HG03378 (cell line): ENCODE results near the gene TNFRSF6B.

ENCODE experiments used
- ATAC-seq: cut with Tn5 transposase; IDR thresholded peaks from one replicate; pipeline ENCODE4 v1.9.1; 2021; ENCODE audit warnings: mild to moderate bottlenecking, moderate library complexity; ENCODE audit not compliant: unreplicated experiment

Gene TNFRSF6B

DNA sequence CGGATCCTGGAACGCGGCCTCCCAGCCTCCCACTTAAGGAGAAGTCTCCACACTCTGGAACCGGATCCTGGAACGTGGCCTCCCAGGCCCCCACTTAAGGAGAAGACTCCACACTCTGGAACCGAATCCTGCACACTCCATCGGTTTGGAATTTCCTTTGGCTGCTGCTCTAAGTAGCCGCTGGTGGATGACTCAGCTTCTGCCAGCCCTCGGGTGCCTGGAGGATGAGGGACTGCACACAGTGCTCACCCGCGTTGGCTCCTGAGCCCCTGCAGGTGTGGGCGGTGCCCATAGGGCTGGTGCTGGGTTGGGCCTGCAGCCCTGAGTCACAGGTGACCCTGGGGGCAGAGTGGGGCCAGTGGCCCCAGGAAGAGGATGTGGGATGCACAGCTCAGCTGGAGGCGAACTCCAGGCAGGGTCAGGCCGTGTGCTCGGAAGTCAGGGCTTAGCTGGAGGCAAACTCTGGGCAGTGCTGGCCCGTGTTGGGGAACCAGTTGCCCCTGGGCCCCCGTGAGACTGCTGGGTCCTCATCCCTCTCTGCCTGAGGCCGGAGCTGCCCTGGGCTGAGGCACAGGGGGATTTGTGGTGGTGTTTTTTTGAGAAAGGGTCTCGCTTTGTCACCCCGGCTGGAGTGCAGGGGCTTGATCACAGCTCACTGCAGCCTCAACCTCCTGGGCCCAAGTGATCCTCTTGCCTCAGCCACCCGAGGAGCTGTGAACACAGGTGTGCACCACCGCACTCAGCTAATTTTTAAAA, 13.9 kb upstream of the TNFRSF6B start:
- ATAC-seq = no peak

GRCh38 chr20:63685269-63686026, 11.0 kb upstream of the TNFRSF6B start:
- ATAC-seq = no peak

- ATAC-seq = no peak
These were observed 10.4 kb upstream of the TNFRSF6B start for GRCh38 chr20:63686094-63686491.

DNA sequence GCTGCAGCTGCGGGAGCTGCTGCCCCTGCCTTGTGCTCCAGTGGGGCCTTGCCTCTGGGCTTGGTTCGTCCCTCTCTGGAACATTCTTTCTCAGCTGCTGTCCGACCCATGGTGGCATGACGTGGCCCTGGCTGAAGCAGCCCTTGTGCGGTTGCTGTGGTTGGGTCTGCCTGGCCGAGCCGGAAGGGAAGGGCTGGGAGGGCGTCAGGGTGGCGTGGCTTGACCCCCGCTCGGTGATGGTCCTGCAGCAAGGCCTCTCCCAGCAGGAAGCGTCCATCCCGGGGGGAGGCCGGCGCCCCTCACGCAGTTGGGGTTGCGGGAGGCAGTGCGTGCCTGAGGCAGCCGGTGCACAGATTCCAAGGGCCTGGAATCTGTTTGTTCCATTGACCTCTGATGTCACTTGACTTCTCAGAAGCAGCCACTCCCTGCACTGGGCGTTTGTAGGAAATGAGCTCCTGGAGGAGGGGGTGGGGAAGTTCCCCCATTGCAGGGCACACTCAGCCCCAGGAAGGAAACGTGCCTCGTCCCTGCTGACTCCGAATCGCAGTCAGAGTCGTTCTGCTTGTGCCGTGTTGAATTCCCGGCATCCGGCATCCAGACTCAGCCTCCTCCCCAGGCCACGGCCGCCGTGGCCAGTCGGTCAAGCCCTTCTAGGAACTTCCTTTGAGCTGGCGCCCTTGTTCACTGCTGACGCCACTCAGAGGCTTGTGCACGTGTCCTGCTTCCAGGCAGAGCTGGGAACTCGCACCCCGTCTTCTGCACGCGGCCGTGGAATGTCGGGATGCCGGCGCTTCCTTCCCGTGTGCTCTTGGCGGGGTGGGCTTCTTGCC, 9.7 kb upstream of the TNFRSF6B start:
- ATAC-seq = no peak

DNA sequence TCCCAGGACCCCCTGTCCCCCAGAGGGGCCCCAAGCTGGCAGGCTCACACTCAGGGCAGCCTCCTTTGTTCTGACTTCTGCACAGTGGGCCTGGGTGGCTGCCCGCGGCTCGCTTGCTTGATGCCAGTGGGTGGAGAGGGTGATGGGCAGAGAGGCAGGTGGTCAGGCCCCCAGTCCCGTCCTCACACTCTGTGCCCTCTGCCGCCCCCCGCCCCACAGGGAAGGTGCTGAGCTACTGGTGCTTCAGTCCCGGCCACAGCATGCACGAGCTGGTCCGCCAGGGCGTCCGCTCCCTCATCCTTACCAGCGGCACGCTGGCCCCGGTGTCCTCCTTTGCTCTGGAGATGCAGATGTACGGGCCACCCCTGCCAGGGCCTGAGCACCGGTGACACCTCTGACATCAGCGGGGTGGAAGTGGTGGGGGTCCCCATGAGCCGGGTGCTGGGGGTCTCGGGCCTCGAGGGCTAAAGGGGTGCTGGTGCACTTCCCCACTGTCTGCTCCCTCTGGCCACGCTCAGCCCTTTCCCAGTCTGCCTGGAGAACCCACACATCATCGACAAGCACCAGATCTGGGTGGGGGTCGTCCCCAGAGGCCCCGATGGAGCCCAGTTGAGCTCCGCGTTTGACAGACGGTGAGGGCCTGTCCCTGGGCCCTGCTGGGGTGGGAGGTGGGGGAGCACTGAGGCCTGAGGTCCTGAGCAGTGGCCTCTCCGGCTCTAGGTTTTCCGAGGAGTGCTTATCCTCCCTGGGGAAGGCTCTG, 8.9 kb upstream of the TNFRSF6B start:
- ATAC-seq = no peak

DNA sequence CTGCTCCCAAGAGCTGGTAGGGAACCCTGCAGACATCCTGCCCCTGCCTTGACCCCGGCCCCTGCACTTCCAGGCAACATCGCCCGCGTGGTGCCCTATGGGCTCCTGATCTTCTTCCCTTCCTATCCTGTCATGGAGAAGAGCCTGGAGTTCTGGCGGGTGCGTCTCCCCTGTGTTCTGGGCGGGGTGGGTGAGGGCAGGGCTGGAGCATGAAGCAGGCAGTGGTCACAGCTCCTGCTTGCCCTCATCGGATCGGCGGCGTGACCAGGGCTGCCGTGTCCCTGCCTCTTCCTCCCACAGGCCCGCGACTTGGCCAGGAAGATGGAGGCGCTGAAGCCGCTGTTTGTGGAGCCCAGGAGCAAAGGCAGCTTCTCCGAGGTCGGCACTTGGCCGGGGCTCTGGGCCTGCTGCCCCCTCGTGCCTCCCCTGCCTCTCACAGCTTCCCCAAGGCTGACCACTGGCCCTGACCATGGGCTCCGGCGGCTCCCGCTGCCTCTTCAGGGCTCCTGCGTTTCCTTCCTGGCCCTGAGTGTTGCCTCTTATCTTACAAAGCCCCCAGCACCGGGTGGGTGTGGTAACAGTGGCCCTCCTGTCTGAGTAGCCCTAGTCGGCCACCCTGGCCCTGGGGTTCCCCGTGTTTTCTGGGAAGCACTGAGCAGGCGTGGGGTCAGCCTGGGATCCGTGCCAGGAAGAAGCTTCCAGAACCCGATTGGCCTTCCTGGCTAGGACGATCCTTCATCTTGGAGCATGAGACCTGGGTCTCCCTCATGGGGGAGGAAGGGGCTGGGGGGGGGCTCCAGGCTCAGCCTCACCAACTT, 8.0 kb upstream of the TNFRSF6B start:
- no peak for ATAC-seq

DNA sequence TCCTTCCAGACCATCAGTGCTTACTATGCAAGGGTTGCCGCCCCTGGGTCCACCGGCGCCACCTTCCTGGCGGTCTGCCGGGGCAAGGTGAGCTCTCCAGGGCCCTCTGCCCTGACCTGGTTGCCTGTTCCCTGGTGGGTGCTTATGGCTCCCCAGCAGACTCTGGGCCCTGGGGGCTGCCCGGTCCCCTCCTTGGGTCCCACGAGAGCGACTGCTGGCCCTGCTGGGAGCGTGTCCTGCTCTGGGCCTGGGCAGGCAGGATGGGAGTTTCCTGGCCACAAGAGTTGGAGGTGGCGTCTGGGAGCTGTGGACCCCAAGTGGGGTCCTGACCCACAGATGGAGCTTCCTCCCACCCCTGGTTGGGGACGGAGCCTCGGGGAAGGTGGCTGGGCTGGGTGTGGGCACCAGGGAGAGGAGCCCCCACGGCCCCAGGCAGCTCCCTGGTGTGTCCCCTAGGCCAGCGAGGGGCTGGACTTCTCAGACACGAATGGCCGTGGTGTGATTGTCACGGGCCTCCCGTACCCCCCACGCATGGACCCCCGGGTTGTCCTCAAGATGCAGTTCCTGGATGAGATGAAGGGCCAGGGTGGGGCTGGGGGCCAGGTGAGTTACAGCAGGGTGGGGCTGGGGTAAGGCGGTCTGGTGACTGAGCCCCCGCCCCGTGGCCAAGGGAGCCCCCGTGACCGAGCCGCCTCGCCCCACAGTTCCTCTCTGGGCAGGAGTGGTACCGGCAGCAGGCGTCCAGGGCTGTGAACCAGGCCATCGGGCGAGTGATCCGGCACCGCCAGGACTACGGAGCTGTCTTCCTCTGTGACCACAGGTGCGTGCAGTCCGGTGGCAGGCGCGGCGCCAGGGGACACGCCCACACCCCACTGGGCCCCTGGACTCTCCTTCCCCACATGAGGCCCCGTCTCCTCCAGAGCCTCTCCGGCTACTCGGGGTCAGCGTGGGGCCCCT, 7.1 kb upstream of the TNFRSF6B start:
- no peak for ATAC-seq

GRCh38 chr20:63690003-63690897, 6.2 kb upstream of the TNFRSF6B start:
- no peak for ATAC-seq

DNA sequence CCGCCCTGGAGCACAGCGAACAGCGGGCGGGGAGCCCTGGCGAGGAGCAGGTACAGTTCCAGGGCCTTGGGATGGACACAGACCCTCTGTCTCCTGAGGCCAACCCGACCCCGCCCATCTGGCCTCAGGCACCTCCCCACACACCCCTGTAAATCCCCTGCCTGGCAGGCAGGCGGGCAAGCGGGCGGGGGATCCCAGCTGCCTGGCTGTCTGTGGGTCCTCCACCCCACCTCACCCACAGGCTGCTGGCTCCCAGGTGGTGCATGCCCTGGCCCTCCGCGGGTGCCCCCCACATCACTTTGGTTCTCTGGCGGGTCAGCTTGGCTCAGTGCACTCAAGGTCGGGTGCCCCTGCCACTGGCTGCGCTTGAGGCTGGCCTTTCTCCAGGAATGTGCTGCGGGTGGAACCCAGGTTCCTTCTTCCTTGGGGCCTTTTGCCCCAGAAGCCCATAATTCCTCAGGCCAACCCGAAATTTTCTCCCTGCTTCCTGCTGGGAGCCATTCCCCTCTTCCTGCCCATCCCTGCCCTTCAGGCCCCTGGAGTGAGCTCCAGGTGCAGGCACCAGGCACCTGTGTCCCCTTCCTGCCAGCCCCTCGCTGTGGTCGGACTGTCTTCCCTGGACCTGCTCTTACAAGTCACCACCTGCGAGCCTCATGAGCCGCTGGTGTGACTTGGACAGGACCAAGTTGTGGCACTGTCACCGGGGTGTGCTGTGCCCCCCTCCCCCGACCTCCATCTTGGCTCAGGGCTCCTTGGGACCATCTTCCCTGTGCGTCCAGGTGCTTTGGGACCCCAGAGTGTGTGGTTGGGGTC, 5.3 kb upstream of the TNFRSF6B start:
- no peak for ATAC-seq

- ATAC-seq = no peak
These were observed 4.6 kb upstream of the TNFRSF6B start for GRCh38 chr20:63691711-63692435.

- ATAC-seq = no peak
These were observed 3.9 kb upstream of the TNFRSF6B start for GRCh38 chr20:63692436-63693082.

GRCh38 chr20:63693083-63693732, 3.2 kb upstream of the TNFRSF6B start:
- ATAC-seq = no peak

DNA sequence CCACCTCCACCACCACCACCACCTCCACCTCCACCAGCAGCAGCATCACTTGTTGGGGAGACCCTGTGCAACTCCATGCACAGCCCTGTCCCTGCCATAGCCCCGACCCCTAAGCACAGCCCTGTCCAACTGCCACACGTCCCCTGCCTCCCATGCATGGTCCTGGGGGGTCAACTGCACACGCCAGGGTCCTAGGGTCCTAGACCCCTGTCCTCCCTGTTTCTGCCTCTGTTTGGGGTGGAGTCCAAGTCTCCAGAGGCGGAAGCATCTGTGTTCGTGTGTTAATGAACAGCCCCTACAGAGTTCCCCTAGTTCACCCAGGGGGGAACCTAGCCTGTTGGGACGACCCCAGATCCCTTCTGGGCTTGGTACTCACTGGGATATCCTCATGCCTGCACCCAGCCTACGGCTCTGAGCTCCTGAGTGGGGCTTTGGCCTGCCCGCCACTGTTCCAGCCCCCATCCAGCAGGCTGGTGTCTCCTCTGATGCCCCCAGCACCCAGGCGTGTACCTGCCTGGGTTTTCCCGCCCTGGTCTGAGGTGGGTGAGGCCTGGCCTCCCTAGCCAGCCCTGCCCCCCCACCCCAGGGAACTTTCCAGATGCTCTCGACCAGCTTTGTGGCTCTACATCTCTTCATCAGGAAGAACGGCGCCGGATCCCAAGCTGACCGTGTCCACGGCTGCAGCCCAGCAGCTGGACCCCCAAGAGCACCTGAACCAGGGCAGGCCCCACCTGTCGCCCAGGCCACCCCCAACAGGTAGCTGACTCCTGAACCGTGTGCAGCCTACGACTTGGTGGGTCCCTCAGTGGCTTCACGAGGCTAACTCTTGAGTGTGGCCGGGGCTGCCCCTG, 2.5 kb upstream of the TNFRSF6B start:
- ATAC-seq = no peak
